HuH-7.5 (cell line): ENCODE data around the gene LSM5.
"Not testable (repeated sequence)": the region's sequence is repeated elsewhere in the genome, so short reads cannot be mapped to it uniquely, and the experiment has no call there.

Experiments used
- DNase-seq: peaks from one replicate; pipeline ENCODE4 v3.0.0; 2011; ENCODE audit warnings: low spot score

The LSM5 gene

DNA sequence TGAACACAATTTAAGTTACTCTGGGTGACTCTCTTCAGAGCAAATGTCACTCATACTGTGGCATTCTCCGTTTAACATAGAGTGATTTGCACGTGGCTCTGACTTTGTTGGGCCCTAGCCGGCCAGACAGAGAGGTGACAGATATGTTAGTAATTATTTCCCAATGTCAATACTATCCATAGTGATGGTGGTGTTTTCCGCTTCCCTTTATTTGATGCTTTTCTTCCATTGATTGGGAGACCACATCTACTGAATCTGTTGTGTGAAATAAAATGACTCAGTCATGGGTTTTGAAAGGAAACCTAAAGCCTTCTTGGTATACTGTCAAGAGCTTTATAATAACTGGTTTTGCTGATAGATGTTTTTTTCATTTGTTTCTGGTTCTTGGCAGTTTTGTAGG is 12.5 kb upstream of the LSM5 start:
- no peak for DNase-seq

GRCh38 chr7:32501522-32501921 is 11.3 kb upstream of the LSM5 start:
- no peak for DNase-seq

GRCh38 chr7:32500922-32501341 is 10.8 kb upstream of the LSM5 start:
- DNase-seq, result no peak

DNA sequence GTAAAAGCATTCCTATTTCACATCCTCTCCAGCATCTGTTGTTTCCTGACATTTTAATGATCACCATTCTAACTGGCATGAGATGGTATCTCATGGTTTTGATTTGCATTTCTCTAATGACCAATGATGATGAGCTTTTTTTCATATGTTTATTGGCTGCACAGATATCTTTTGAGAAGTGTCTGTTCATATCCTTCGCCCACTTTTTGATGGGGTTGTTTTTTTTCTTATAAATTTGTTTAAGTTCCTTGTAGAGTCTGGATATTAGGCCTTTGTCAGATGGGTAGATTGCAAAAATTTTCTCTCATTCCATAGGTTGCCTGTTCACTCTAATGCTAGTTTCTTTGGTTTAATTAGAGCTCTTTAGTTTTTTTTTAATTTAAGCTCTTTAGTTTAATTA is 10.0 kb upstream of the LSM5 start:
- not testable (repeated sequence) for DNase-seq

DNA sequence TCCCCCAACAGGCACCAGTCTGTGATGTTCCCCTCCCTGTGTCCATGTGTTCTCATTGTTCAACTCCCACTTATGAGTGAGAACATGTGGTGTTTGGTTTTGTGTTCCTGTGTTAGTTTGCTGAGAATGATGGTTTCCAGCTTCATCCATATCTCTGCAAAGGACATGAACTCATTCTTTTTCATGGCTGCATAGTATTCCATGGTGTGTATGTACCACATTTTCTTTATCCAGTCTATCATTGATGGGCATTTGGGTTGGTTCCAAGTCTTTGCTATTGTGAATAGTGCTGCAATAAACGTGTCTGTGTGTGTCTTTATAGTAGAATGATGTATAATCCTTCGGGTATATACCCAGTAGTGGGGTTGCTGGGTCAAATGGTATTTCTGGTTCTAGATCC is 9.6 kb upstream of the LSM5 start:
- DNase-seq, result not testable (repeated sequence)

DNA sequence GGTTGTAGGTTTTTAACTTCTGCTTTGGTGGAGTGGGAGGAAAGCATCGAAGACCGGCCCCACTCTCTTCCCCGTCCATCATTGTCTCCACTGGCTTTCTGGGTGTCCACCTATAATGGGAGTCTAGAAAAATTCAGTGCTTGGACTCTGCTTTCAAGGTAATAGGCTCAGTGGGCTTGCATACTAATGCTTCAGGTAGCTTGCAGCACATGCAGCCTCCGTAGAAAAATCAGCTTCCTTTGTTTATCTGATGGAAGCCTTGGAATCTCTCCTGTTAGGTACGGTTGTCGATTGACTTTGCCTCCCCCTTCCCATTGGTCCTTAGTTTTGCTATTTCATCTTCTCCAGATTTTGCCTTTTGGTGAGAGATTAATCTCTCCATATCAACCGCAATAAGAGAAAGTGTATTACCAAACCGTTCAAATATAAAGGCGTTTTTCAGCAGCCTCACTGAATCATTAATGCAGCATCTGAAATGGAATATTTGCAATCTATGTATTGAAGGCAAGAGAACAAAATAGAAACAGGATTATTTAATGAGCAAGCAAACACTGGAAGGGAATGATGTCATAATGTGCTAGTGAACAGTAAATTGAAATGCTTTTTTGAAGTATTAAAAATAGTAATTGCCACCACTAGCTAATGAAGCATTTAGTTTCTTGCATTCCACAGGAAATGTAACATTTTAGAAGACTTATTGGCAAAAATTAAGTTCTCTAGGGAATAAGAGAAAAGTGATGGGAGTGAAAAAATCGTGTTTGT is 6.1 kb upstream of the LSM5 start:
- peak; percentile 32 for DNase-seq

DNA sequence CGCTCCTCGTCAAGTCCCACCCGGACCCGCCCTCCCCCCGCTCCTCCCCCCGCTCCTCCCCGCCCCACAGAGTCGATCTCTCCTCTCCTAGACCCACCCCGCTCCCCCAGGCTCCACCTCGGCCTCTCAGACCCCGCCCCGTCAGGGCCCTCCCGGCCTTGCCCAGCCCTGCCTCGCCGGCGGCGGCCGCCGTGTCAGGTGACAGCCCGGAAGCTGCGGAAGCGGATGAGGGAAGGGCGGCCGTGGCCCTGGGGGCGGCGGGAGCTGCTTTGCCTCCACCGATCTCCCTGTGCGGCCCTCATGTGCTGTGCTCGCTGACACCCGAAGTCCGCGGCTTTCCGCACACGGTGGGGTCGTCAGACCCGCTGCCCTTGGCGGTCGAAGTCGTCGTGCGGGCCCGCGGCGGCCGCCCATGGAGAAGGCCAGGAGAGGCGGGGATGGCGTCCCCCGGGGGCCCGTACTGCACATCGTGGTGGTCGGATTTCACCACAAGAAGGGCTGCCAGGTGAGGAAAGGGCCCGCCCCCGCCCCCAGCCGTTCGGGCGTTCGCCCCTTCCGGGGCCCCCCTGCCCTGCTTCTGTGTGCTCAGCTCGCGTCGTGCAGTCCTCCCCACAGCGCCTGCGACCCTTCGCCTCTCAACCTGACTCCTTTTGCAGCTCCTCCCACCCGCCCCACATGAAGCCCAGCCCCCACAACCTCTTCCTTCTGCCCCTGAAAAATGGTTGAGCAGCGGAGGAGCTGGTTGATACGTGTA is 5.3 kb upstream of the LSM5 start, which contains the start of gene AVL9:
Gene AVL9 (plus strand): TSS at position 192 of the 754 bp plus-strand sequence. CDS start 221 bp downstream, at position 413.
- DNase-seq, result peak; percentile 88

- DNase-seq, result no peak
These were observed 4.7 kb upstream of the LSM5 start for GRCh38 chr7:32494946-32495297.

- no peak for DNase-seq
These were observed 423 bp downstream of the LSM5 start for GRCh38 chr7:32489788-32490126.

DNA sequence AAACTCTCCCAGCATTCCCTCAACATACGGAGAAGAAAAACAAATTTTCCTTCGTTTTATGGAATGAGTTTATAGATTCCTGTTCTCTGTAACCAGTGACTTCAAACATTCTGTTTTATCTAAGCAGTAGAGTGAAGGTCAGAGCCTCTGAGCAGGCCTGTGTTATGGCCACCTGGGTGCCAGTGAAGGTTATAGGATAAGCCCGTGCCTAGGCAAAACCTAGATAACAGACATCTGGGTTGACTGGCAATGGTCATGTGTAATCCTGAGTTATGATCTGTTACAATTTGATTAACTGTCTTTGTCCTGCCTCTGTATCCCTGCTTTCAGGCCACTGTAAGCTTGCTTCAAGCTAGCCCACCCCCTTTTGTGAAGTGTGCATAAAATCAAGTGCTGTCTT is 8.3 kb downstream of the LSM5 start:
- no peak for DNase-seq

DNA sequence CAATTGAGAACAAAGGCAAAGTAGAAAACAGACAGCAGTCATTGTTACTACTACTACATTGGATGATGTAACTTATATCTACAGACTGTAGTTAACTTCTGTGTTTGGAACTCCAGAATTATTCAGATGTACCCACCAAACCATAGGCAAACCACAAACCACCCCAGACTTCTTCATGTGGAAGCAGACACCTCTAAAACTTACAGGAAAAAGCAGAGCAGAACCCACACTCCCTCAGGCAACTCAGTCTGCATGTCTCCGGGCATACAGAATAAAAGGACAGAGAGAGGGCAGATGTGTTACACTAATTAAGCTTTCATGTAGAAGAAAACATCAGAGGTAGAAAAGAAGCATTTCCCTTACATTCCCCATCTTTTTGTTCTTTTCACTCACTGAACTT is 9.0 kb downstream of the LSM5 start:
- DNase-seq, result no peak

GRCh38 chr7:32479574-32480200 is 10.5 kb downstream of the LSM5 start:
- DNase-seq, result peak; percentile 49

DNA sequence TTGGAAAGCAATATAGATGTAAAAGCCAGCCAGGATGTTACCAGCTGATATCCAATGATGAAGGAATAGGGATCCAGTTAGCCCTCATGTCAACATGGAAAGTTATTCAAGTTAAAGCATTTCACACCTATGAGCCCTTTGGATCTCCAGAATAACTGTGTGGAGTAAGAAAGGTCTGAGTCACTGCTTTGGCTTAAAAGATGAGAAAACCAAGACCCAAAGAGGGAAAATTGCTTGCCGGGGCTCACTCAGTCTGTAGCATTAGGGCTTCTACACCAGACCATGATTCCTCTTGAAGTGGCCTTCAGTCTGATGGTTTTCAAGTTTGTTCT is 12.6 kb downstream of the LSM5 start:
- DNase-seq, result no peak

- no peak for DNase-seq
These were observed 13.1 kb downstream of the LSM5 start for GRCh38 chr7:32476816-32477648.

GRCh38 chr7:32474008-32474407 is 16.2 kb downstream of the LSM5 start:
- DNase-seq, result no peak

DNA sequence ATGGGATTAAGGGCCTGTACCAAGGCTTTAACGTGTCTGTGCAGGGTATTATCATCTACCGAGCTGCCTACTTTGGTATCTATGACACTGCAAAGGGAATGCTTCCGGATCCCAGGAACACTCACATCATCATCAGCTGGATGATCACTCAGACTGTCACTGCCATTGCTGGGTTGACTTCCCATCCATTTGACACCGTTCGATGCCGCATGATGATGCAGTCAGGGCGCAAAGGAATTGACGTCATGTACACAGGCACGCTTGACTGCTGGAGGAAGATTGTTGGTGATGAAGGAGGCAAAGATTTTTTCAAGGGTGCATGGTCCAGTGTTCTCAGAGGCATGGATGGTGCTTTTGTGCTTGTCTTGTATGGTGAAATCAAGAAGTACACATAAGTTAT is 18.2 kb downstream of the LSM5 start:
- DNase-seq, result no peak

DNA sequence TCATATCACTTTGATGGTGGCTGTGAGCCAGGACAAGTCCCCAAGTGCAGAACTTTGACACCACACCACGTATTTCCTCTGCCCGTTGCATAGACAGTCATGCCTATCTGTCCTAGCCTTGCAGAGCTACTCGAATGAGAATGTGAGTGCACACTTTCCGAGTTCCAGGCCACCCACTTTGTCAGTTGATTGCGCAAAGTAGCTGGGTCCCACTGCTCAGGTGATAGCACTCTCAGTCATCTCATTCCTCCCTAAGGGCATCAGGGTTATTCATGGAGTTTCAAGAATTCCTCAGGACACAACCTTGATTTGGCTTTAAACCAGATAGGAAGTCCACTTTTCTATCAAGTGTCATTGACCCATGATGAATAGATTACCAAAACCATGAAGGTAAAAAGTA is 19.3 kb downstream of the LSM5 start:
- DNase-seq, result no peak

- not testable (repeated sequence) for DNase-seq
These were observed 20.2 kb downstream of the LSM5 start for GRCh38 chr7:32470004-32470403.

GRCh38 chr7:32464641-32465416 is 25.4 kb downstream of the LSM5 start:
- DNase-seq, result not testable (repeated sequence)

DNA sequence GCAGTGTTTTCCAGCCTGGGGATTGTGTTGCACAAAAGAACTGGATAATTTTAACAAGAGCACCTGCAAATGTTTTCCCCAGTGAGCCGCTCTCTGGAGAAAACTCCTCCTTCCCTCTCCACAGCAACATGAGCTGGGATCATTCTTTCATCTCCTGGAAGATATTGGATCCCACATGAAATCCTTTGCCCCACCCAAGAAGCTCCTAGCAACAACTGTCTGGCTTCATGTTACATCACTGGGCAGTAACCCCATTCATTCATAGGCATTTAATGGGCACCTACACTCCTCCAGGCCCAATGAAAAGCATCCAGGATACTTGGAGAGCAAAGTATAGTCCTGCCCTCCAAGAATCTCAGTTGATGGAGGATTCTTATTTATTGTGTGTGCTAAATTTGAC is 27.2 kb downstream of the LSM5 start:
- DNase-seq, result no peak

- no peak for DNase-seq
These were observed 27.7 kb downstream of the LSM5 start for GRCh38 chr7:32462451-32462850.

GRCh38 chr7:32461484-32461883 is 28.7 kb downstream of the LSM5 start:
- DNase-seq, result no peak
